PC-3 (cell line): Measurements from ENCODE around the gene CSMD2. TPM values are rescaled to one million over a fixed set of nuclear protein-coding genes. Genes with fewer than 3 reads are reported as not detected.

Experiments
- ATAC-seq: fragments of 200-7000 bp; cut with Tn5 transposase; 2 replicates; pipeline ENCODE4 v1.9.1; 2020; ENCODE audit warnings: mild to moderate bottlenecking, moderate library complexity
- BruUV-seq: library from RNA; stranded (reverse); fragments of 400-500 nt; replicated peaks from 2 replicates; lab custom pipeline; 2021; lab: Mats Ljungman, UMichigan
- CTCF ChIA-PET: fragments of 300-600 bp; sonication (Branson Sonifier 250); formaldehyde crosslinking; loops from one replicate; lab custom pipeline; 2022; ENCODE audit warnings: antibody characterized with exemption; lab: Charles Lee
- POLR2A ChIA-PET: fragments of 300-600 bp; sonication (Branson Sonifier 250); formaldehyde crosslinking; loops from one replicate; lab custom pipeline; 2022; ENCODE audit warnings: antibody characterized with exemption; ENCODE audit not compliant: unreplicated experiment; lab: Charles Lee
- DNase-seq: peaks from one replicate; pipeline ENCODE4 v3.0.0-alpha.2; 2015
- H2AFZ ChIP-seq: fragments of 300-600 bp; sonication (generic); 2 replicates; pipeline ENCODE4 v1.6.0; 2016; ENCODE audit warnings: antibody characterized with exemption, low read length
- H3F3A ChIP-seq: fragments of 300-600 bp; sonication (generic); one replicate; pipeline ENCODE4 v1.6.0; 2017; ENCODE audit warnings: antibody characterized with exemption, low read length, control low read depth, mild to moderate bottlenecking; ENCODE audit not compliant: unreplicated experiment
- H3K27ac ChIP-seq: fragments of 300-600 bp; sonication (generic); 2 replicates; pipeline ENCODE4 v1.5.1; 2016; ENCODE audit warnings: mild to moderate bottlenecking, low read length
- H3K27me3 ChIP-seq: fragments of 300-600 bp; sonication (generic); 2 replicates; pipeline ENCODE4 v1.6.1; 2016; ENCODE audit warnings: low read length, mixed read lengths
- H3K36me3 ChIP-seq: fragments of 300-600 bp; sonication (generic); 2 replicates; pipeline ENCODE4 v1.6.1; 2016; ENCODE audit warnings: low read depth, mixed run types, low read length, mixed read lengths
- H3K4me1 ChIP-seq: fragments of 300-600 bp; sonication (generic); 2 replicates; pipeline ENCODE4 v1.5.1; 2016; ENCODE audit warnings: low read length; ENCODE audit not compliant: insufficient read depth
- H3K4me2 ChIP-seq: fragments of 300-600 bp; sonication (generic); 2 replicates; pipeline ENCODE4 v1.6.0; 2016; ENCODE audit warnings: low read length
- H3K4me3 ChIP-seq: fragments of 300-600 bp; sonication (generic); 2 replicates; pipeline ENCODE4 v1.5.1; 2016; ENCODE audit warnings: mild to moderate bottlenecking, low read length, mixed read lengths
- H3K79me2 ChIP-seq: fragments of 300-600 bp; sonication (generic); 2 replicates; pipeline ENCODE4 v1.6.1; 2017; ENCODE audit warnings: low read length, mixed read lengths
- H3K9ac ChIP-seq: fragments of 300-600 bp; sonication (generic); 2 replicates; pipeline ENCODE4 v1.6.0; 2016; ENCODE audit warnings: mild to moderate bottlenecking, low read length
- H3K9me2 ChIP-seq: fragments of 300-600 bp; sonication (generic); replicated peaks from 2 replicates; pipeline ENCODE4 v1.6.1; 2016; ENCODE audit warnings: mixed run types, low read length, mixed read lengths
- H3K9me3 ChIP-seq: fragments of 300-600 bp; sonication (generic); 2 replicates; pipeline ENCODE4 v1.6.1; 2016; ENCODE audit warnings: low read length, mixed read lengths
- H4K20me1 ChIP-seq: fragments of 300-600 bp; sonication (generic); 2 replicates; pipeline ENCODE4 v1.6.1; 2016; ENCODE audit warnings: low read length, mixed read lengths
- CTCF ChIP-seq: fragments of 300-600 bp; sonication (generic); conservative IDR thresholded peaks from 2 replicates; pipeline ENCODE4 v1.5.1; 2017; ENCODE audit warnings: antibody characterized with exemption, low read depth, mild to moderate bottlenecking, low read length
- EZH2 ChIP-seq: fragments of 300-600 bp; sonication (generic); IDR thresholded peaks from one replicate; pipeline ENCODE4 v1.6.1; 2017; ENCODE audit warnings: antibody characterized with exemption, mild to moderate bottlenecking, low read length; ENCODE audit not compliant: unreplicated experiment
- EZH2phosphoT487 ChIP-seq: fragments of 300-600 bp; sonication (generic); IDR thresholded peaks from 2 replicates; pipeline ENCODE4 v1.6.1; 2018; ENCODE audit warnings: mild to moderate bottlenecking, antibody characterized with exemption, low read length, borderline replicate concordance
- intact Hi-C: fragments of 100-400 bp; cut with micrococcal nuclease; formaldehyde crosslinking; loops from 2 replicates; pipeline ENCODE4 v1.9.0; 2023
- total RNA-seq: library from RNA; depleted of rRNA; stranded (reverse); fragments of >200 nt; gene quantifications from 2 replicates; pipeline ENCODE4 v1.2.3, GENCODE V29; 2014

Gene CSMD2
- total RNA-seq, 1 experiment from 2014 or later, result not detected

- Histone ChIP-seq H3K36me3 (no peaks in the 10 kb centered on the region), H3K27ac (no peak overlapping the region), H4K20me1 (no peaks in the 10 kb centered on the region), H2AFZ (no peak overlapping the region), H3K9me3 (no peaks in the 10 kb centered on the region), H3F3A (no peaks in the 10 kb centered on the region), H3K4me3 (no peak overlapping the region), H3K9ac (no peak overlapping the region), H3K27me3 (peaks cover 35% of the 10 kb centered on the region), H3K79me2 (no peaks in the 10 kb centered on the region), H3K4me2 (no peak overlapping the region), H3K9me2 (no peaks in the 10 kb centered on the region), H3K4me1 (no peaks in the 10 kb centered on the region)
- ATAC-seq, result no peak
- CTCF ChIA-PET, result no interaction called here
- no peak for DNase-seq
- no TSS peak for BruUV-seq
- POLR2A ChIA-PET, result no interaction called here
- no peak for TF ChIP-seq CTCF
- no peak for TF ChIP-seq EZH2phosphoT487
- no peak for TF ChIP-seq EZH2
- intact Hi-C loops, result loop anchor here (10.0 kb wide), 1 partner anchor 856 kb away; no protein-coding TSS in a partner anchor
Observed at GRCh38 chr1:33738976-33739375, 426.1 kb downstream of the CSMD2 start.

GRCh38 chr1:33738536-33738935 lies 426.5 kb downstream of the CSMD2 start:
- H3F3A ChIP-seq, result no peaks in the 10 kb centered on the region
- H3K36me3 ChIP-seq, result no peaks in the 10 kb centered on the region
- H4K20me1 ChIP-seq, result no peaks in the 10 kb centered on the region
- H3K9me3 ChIP-seq, result no peaks in the 10 kb centered on the region
- H3K4me3 ChIP-seq, result no peak overlapping the region
- H3K4me2 ChIP-seq, result no peak overlapping the region
- DNase-seq (no peak), ATAC-seq (no peak)
- H3K9ac ChIP-seq, result no peak overlapping the region
- no peak overlapping the region for H3K27ac ChIP-seq
- no peaks in the 10 kb centered on the region for H3K4me1 ChIP-seq
- POLR2A ChIA-PET, result no interaction called here
- CTCF ChIA-PET, result no interaction called here
- H2AFZ ChIP-seq, result no peak overlapping the region
- no peaks in the 10 kb centered on the region for H3K9me2 ChIP-seq
- peaks cover 39% of the 10 kb centered on the region for H3K27me3 ChIP-seq
- no peak for TF ChIP-seq EZH2
- no peak for TF ChIP-seq CTCF
- no peak for TF ChIP-seq EZH2phosphoT487
- H3K79me2 ChIP-seq, result no peaks in the 10 kb centered on the region
- BruUV-seq, result no TSS peak
- intact Hi-C loops, result loop anchor here (10.0 kb wide), 1 partner anchor 856 kb away; no protein-coding TSS in a partner anchor

- DNase-seq (no peak), ATAC-seq (no peak)
- Histone ChIP-seq H3K4me1 (no peaks in the 10 kb centered on the region), H3K9ac (no peak overlapping the region), H3K9me2 (no peaks in the 10 kb centered on the region), H3K79me2 (no peaks in the 10 kb centered on the region), H3K36me3 (no peaks in the 10 kb centered on the region), H3K4me3 (no peak overlapping the region), H3K4me2 (no peak overlapping the region), H3K27me3 (peaks cover 58% of the 10 kb centered on the region), H3K9me3 (no peaks in the 10 kb centered on the region), H4K20me1 (no peaks in the 10 kb centered on the region), H3K27ac (no peak overlapping the region), H2AFZ (no peak overlapping the region), H3F3A (no peaks in the 10 kb centered on the region)
- CTCF ChIA-PET, result no interaction called here
- no TSS peak for BruUV-seq
- POLR2A ChIA-PET, result no interaction called here
- TF ChIP-seq EZH2phosphoT487 (no peak), EZH2 (no peak), CTCF (no peak)
- intact Hi-C loops, result loop anchor here (10.0 kb wide), 1 partner anchor 858 kb away; no protein-coding TSS in a partner anchor
Observed at GRCh38 chr1:33736496-33736895, 428.5 kb downstream of the CSMD2 start.
